ENCODE results near the gene BMPER. TPM values are rescaled to one million over a fixed set of nuclear protein-coding genes. Genes with fewer than 3 reads are reported as not detected.

The BMPER gene
- total RNA-seq, 1 experiment from 2014 or later, result not detected

- CTCF ChIA-PET, result interaction anchor here (0.5 kb wide), 1 partner anchor 1597 kb away, joined by 8 read pairs; no protein-coding TSS in a partner anchor
These were observed 23.1 kb upstream of the BMPER start for GRCh38 chr7:33882040-33882837.

More at GRCh38 chr7:33882040-33882837, 23.1 kb upstream of the BMPER start:
- no peaks in the 10 kb centered on the region for H3K4me1 ChIP-seq (ENCODE audit: control insufficient read depth, insufficient read depth, low read length)
- BruUV-seq (replicated peaks), result no TSS peak
- DNase-seq (ENCODE audit: low read depth, low spot score), result no peak
- TF ChIP-seq REST (IDR thresholded peaks at IDR 0.05; ENCODE audit: insufficient read depth in 1 of 2, low read depth in 2 of 2, low read length in 1 of 2) (no peak), SIN3A (IDR thresholded peaks at IDR 0.05; ENCODE audit: borderline replicate concordance, insufficient read depth, low read depth, low read length) (no peak), POLR2AphosphoS5 (IDR thresholded peaks at IDR 0.05; ENCODE audit: low read depth, low read length) (no peak), CTCF (IDR thresholded peaks at IDR 0.05) (no peak), TCF7L2 (IDR thresholded peaks at IDR 0.05; ENCODE audit: low read depth, low read length) (no peak)
- H3K36me3 ChIP-seq (ENCODE audit: control insufficient read depth, insufficient read depth, low read length), result no peaks in the 10 kb centered on the region
- ATAC-seq, result no peak
- H3K4me3 ChIP-seq (ENCODE audit: low read depth in 2 of 2, low read length in 2 of 2), result no peak overlapping the region
- H3K9me3 ChIP-seq (ENCODE audit: control insufficient read depth, insufficient read depth, low read depth, low read length), result no peaks in the 10 kb centered on the region
- no peak overlapping the region for H3K27ac ChIP-seq (ENCODE audit: low read length)
- POLR2A ChIA-PET, result no interaction called here
- intact Hi-C loops (cut with micrococcal nuclease; ENCODE audit: unreplicated experiment) (no loop called here), in situ Hi-C loops (cut with HindIII; ENCODE audit: low pct_unique_long_range_greater_than_20kb, low sequenced_read_pairs) (no loop called here)
- no peaks in the 10 kb centered on the region for H3K27me3 ChIP-seq (ENCODE audit: control insufficient read depth, insufficient read depth, low read length)
